Ishikawa (cell line): Measurements from ENCODE around the gene MYADM.

Source experiments
- EP300 ChIP-seq: IDR thresholded peaks from 2 replicates; pipeline ENCODE4 v1.6.1; 2012; ENCODE audit warnings: borderline replicate concordance
- RAD21 ChIP-seq: IDR thresholded peaks from 2 replicates; pipeline ENCODE4 v1.6.1; 2012; ENCODE audit warnings: low read depth
- TAF1 ChIP-seq: IDR thresholded peaks from 2 replicates; pipeline ENCODE4 v1.6.1; 2012; ENCODE audit warnings: low read depth, mild to moderate bottlenecking
- YY1 ChIP-seq: IDR thresholded peaks from 2 replicates; pipeline ENCODE4 v1.6.1; 2012; ENCODE audit warnings: low read depth
- TF ChIP-seq, protein P1 (sequence below): IDR thresholded peaks from 2 replicates; pipeline ENCODE4 v1.6.1; 2012; ENCODE audit warnings: low read depth, mild to moderate bottlenecking

DNA sequence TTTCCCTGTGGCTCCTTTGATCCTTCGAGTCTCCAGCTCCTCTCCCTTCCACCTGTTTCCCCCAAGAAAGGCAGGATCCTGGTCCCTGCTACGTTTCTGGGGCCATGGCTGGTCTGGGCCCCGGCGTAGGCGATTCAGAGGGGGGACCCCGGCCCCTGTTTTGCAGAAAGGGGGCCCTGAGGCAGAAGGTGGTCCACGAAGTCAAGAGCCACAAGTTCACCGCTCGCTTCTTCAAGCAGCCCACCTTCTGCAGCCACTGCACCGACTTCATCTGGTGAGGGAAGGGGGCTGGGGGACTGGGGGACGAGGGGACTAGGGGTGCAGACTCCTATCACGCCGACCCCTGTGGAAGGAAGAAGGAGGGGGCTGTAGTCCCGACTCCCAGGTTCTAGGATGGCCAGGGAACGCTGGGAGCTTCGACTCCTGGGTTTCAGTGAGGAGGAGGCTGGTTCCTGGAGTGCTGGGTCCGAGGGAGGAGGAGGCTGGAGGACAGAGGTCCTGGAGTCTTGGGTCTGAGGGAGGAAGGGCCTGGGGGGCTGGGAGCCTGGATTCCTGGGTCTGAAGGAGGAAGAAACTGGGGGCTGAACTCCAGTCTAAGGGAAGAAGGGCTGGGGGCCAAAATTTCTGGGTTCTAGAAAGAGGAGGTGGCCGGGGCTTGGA, 14.8 kb downstream of the MYADM start:
- no peak for TF ChIP-seq TAF1
- no peak for TF ChIP-seq EP300
- no peak for TF ChIP-seq RAD21
- TF ChIP-seq YY1, result no peak
- TF ChIP-seq, protein P1, sequence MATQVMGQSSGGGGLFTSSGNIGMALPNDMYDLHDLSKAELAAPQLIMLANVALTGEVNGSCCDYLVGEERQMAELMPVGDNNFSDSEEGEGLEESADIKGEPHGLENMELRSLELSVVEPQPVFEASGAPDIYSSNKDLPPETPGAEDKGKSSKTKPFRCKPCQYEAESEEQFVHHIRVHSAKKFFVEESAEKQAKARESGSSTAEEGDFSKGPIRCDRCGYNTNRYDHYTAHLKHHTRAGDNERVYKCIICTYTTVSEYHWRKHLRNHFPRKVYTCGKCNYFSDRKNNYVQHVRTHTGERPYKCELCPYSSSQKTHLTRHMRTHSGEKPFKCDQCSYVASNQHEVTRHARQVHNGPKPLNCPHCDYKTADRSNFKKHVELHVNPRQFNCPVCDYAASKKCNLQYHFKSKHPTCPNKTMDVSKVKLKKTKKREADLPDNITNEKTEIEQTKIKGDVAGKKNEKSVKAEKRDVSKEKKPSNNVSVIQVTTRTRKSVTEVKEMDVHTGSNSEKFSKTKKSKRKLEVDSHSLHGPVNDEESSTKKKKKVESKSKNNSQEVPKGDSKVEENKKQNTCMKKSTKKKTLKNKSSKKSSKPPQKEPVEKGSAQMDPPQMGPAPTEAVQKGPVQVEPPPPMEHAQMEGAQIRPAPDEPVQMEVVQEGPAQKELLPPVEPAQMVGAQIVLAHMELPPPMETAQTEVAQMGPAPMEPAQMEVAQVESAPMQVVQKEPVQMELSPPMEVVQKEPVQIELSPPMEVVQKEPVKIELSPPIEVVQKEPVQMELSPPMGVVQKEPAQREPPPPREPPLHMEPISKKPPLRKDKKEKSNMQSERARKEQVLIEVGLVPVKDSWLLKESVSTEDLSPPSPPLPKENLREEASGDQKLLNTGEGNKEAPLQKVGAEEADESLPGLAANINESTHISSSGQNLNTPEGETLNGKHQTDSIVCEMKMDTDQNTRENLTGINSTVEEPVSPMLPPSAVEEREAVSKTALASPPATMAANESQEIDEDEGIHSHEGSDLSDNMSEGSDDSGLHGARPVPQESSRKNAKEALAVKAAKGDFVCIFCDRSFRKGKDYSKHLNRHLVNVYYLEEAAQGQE, result no peak
